ENCODE data around the gene SPEM3. TPM values are rescaled to one million over a fixed set of nuclear protein-coding genes. Genes with fewer than 3 reads are reported as not detected.

SPEM3 gene
- total and polyA plus RNA-seq, 2 of the 4 experiments (the other 2 are of a cell fraction): not detected

- TF ChIP-seq FOS (IDR thresholded peaks at IDR 0.05; ENCODE audit: low read depth, low read length) (no peak), BHLHE40 (IDR thresholded peaks at IDR 0.05; ENCODE audit: low read depth, low read length) (no peak), CEBPB (IDR thresholded peaks at IDR 0.05; ENCODE audit: low read depth, low read length) (no peak), POLR2A (IDR thresholded peaks at IDR 0.05; ENCODE audit: low read depth, low read length) (no peak), RAD21 (IDR thresholded peaks at IDR 0.05; ENCODE audit: low read length) (no peak), MAZ (IDR thresholded peaks at IDR 0.05; ENCODE audit: borderline replicate concordance, low read depth, low read length) (no peak)
These were observed 2.9 kb upstream of the SPEM3 start (continued) for GRCh38 chr17:7425756-7426155.

- no TSS peak for BruUV-seq (replicated peaks)
- no peaks in the 10 kb centered on the region for H3K4me1 ChIP-seq (ENCODE audit: control insufficient read depth, insufficient read depth, low read length)
- H3K27ac ChIP-seq (ENCODE audit: insufficient read depth, low read length): no peak overlapping the region
- H2BK120ac ChIP-seq (ENCODE audit: low read depth, low read length): no peak overlapping the region
- CTCF ChIA-PET: no interaction called here
- H4K20me1 ChIP-seq (ENCODE audit: insufficient read depth, low read length): no peaks in the 10 kb centered on the region
- H3K4me3 ChIP-seq (ENCODE audit: insufficient read depth, low read depth, low read length): no peak overlapping the region
- H2BK20ac ChIP-seq (ENCODE audit: low read depth, low read length): no peak overlapping the region
- H3K14ac ChIP-seq (replicated peaks; ENCODE audit: low read depth, low read length): no peak overlapping the region
- in situ Hi-C loops (cut with MboI; ENCODE audit: low sequenced_read_pairs) (no loop called here), intact Hi-C loops (cut with micrococcal nuclease) (no loop called here), dilution Hi-C loops (cut with HindIII; ENCODE audit: low sequenced_read_pairs, unreplicated experiment) (no loop called here)
- no peak overlapping the region for H2AK5ac ChIP-seq (ENCODE audit: low read depth, low read length)
- H3K9me1 ChIP-seq (ENCODE audit: insufficient read depth, low read length): 0 out of 2 replicates have a peak, but pooled peaks cover 3% of the 10 kb centered on the region
- no peak overlapping the region for H2BK5ac ChIP-seq (ENCODE audit: low read depth, low read length, poor library complexity, severe bottlenecking)
- H4K91ac ChIP-seq (ENCODE audit: insufficient read depth, low read depth, low read length): no peak overlapping the region
- no peak overlapping the region for H3K56ac ChIP-seq (ENCODE audit: extremely low read depth, insufficient read depth, low read length)
- no peak overlapping the region for H2AFZ ChIP-seq (replicated peaks; ENCODE audit: low read length, poor library complexity)
- H3K9me3 ChIP-seq (ENCODE audit: control insufficient read depth, insufficient read depth, low read length): no peaks in the 10 kb centered on the region
- H3K9ac ChIP-seq (ENCODE audit: low read depth, low read length): no peak overlapping the region
- POLR2A ChIA-PET (ENCODE audit: unreplicated experiment): interaction anchor here (0.6 kb wide), 1 partner anchor 75 kb away, joined by 3 read pairs; no protein-coding TSS in a partner anchor
- H3K36me3 ChIP-seq (ENCODE audit: control insufficient read depth, insufficient read depth, low read length): no peaks in the 10 kb centered on the region
- 92% methylated on average over 19 of the region's 33 CpGs; no CpG with 5 or more reads in 1 of the 2 experiments for WGBS, 2 experiments (ENCODE audit: extremely low coverage in 2 of 2, insufficient read length in 1 of 2)
- no peak overlapping the region for H3K4ac ChIP-seq (ENCODE audit: low read depth, low read length)
- ATAC-seq (ENCODE audit: low read depth): no peak
- no peak overlapping the region for H3K23ac ChIP-seq (ENCODE audit: low read depth, low read length)
- no peak overlapping the region for H3K18ac ChIP-seq (ENCODE audit: low read depth, low read length)
- no peak overlapping the region for H2AK9ac ChIP-seq (replicated peaks; ENCODE audit: low read depth, low read length, poor library complexity)
- H3K4me2 ChIP-seq (ENCODE audit: low read depth, low read length): no peak overlapping the region
- H2BK15ac ChIP-seq (ENCODE audit: low read depth, low read length): no peak overlapping the region
- no peaks in the 10 kb centered on the region for H3K79me1 ChIP-seq (ENCODE audit: low read depth in 1 of 2, low read length in 2 of 2)
- no peak for DNase-seq
- peaks cover 2% of the 10 kb centered on the region; the same call in 1 of the 2 replicates for H3K27me3 ChIP-seq (ENCODE audit: control insufficient read depth, insufficient read depth, low read length)
- H4K5ac ChIP-seq (ENCODE audit: low read depth, low read length): no peak overlapping the region
- no peak overlapping the region for H4K8ac ChIP-seq (ENCODE audit: low read depth in 2 of 2, low read length in 2 of 2)
- no peak for TF ChIP-seq BHLHE40 (IDR thresholded peaks at IDR 0.05; ENCODE audit: low read depth, low read length)
- no peak for TF ChIP-seq CHD1 (IDR thresholded peaks at IDR 0.05; ENCODE audit: low read depth, low read length)
- TF ChIP-seq ELK1 (IDR thresholded peaks at IDR 0.05; ENCODE audit: borderline replicate concordance, low read depth, low read length): no peak
- no peak for TF ChIP-seq RCOR1 (IDR thresholded peaks at IDR 0.05; ENCODE audit: insufficient replicate concordance, low read length)
- no peak for TF ChIP-seq CEBPB (IDR thresholded peaks at IDR 0.05; ENCODE audit: low read depth, low read length)
- no peak for TF ChIP-seq POLR2A (IDR thresholded peaks at IDR 0.05; ENCODE audit: low read depth, low read length)
- no peak for TF ChIP-seq RFX5 (IDR thresholded peaks at IDR 0.05; ENCODE audit: low read depth, low read length)
- no peak for TF ChIP-seq FOS (IDR thresholded peaks at IDR 0.05; ENCODE audit: low read depth, low read length)
- TF ChIP-seq RAD21 (IDR thresholded peaks at IDR 0.05; ENCODE audit: low read length): no peak
- TF ChIP-seq MAFK (IDR thresholded peaks at IDR 0.05; ENCODE audit: low read depth, low read length): no peak
- TF ChIP-seq USF2 (IDR thresholded peaks at IDR 0.05; ENCODE audit: low read depth, low read length): no peak
- TF ChIP-seq MAZ (IDR thresholded peaks at IDR 0.05; ENCODE audit: borderline replicate concordance, low read depth, low read length): no peak
- no peak for TF ChIP-seq SMC3 (IDR thresholded peaks at IDR 0.05; ENCODE audit: low read depth, low read length)
- TF ChIP-seq MXI1 (IDR thresholded peaks at IDR 0.05; ENCODE audit: borderline replicate concordance, low read depth, low read length): no peak
These were observed 2.3 kb upstream of the SPEM3 start for GRCh38 chr17:7426203-7426863.
